ENCODE measurements around the gene MIER2.

DNA sequence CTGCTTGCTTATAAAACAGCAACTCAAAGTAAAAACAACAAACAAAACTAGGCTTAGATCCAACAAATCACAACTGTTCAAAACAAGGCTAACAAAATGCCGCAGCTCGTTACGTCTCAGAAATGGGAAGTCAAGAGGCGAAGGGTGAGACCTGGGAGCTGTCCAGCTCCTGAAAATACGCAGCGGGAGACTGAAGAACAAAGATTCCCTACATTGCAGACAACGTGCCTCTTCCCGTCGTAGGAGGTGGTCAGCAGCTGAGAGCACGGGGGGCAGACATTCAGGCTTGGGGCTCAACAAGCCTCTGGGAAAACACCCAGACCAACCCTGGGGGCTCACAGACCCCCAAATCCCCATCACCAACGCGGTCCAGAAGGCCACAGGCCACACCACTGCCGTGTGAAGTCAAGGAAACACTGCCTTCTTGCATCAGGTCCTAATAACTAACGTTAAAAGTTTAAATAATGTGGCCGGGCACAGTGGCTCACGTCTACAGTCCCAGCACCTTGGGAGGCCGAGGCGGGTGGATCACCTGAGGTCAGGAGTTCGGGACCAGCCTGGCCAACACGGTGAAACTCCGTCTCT lies 66.9 kb downstream of the MIER2 start:
- TF ChIP-seq, protein P1, sequence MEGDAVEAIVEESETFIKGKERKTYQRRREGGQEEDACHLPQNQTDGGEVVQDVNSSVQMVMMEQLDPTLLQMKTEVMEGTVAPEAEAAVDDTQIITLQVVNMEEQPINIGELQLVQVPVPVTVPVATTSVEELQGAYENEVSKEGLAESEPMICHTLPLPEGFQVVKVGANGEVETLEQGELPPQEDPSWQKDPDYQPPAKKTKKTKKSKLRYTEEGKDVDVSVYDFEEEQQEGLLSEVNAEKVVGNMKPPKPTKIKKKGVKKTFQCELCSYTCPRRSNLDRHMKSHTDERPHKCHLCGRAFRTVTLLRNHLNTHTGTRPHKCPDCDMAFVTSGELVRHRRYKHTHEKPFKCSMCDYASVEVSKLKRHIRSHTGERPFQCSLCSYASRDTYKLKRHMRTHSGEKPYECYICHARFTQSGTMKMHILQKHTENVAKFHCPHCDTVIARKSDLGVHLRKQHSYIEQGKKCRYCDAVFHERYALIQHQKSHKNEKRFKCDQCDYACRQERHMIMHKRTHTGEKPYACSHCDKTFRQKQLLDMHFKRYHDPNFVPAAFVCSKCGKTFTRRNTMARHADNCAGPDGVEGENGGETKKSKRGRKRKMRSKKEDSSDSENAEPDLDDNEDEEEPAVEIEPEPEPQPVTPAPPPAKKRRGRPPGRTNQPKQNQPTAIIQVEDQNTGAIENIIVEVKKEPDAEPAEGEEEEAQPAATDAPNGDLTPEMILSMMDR (IDR thresholded peaks at IDR 0.05) = no peak
- no peak for TF ChIP-seq EZH2 (IDR thresholded peaks at IDR 0.05; ENCODE audit: borderline replicate concordance, insufficient read depth, low read depth, low read length, poor library complexity, severe bottlenecking)

Measured in B cell (primary cell).